Measurements from ENCODE around the gene ATXN2L.
"Not testable (repeated sequence)": the region's sequence is repeated elsewhere in the genome, so short reads cannot be mapped to it uniquely, and the experiment has no call there.

The ATXN2L gene, protein sequence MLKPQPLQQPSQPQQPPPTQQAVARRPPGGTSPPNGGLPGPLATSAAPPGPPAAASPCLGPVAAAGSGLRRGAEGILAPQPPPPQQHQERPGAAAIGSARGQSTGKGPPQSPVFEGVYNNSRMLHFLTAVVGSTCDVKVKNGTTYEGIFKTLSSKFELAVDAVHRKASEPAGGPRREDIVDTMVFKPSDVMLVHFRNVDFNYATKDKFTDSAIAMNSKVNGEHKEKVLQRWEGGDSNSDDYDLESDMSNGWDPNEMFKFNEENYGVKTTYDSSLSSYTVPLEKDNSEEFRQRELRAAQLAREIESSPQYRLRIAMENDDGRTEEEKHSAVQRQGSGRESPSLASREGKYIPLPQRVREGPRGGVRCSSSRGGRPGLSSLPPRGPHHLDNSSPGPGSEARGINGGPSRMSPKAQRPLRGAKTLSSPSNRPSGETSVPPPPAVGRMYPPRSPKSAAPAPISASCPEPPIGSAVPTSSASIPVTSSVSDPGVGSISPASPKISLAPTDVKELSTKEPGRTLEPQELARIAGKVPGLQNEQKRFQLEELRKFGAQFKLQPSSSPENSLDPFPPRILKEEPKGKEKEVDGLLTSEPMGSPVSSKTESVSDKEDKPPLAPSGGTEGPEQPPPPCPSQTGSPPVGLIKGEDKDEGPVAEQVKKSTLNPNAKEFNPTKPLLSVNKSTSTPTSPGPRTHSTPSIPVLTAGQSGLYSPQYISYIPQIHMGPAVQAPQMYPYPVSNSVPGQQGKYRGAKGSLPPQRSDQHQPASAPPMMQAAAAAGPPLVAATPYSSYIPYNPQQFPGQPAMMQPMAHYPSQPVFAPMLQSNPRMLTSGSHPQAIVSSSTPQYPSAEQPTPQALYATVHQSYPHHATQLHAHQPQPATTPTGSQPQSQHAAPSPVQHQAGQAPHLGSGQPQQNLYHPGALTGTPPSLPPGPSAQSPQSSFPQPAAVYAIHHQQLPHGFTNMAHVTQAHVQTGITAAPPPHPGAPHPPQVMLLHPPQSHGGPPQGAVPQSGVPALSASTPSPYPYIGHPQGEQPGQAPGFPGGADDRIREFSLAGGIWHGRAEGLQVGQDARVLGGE

DNA sequence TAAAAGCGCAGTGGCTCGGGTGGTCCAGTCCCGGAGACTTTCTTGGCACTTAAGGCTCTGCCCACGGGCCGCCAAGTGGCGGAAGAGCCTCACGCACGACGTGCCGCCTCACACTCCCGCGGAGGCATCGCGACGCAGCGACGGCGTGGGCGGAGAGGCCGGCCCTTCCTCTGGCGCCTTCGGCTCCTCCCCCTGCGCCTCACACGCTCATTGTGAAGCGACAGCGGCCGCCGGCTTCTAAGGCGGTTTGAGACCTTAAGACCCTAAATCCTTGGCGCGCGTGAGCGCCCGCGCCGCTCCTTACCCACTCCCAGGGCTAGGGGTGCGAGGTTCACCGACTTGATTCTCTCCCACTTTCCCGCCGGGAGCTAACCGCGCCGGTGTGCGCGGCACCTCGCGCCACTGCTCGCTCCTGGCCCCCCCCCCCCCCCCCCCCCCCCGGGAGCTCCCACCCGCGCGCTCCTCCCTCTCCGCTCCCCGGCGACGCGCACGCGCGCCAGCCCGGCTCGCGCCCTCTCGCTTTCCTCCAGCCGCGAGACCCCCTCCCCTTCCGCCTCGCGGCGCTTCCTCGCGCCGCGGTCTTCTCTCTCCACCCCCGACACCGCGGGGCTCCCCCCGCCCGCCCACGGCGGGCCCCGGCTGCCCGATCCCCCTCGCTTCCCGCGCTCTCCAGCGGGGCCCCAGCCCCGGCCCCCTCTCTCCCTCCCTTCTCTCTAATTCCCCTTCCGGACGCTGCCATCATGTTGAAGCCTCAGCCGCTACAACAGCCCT lies at the start of gene ATXN2L:
Gene ATXN2L (plus strand): TSS at position 480 of the 771 bp plus-strand sequence. CDS start 261 bp downstream, at position 741.
- peak within 1 kb of the TSS; percentile 93 for H3K4me3 ChIP-seq (ENCODE audit: low read length)
- DNase-seq (ENCODE audit: low read depth) = peak; percentile 88
- TF ChIP-seq CTCF (conservative IDR thresholded peaks at IDR 0.05; ENCODE audit: low read depth, low read length) = no peak

- DNase-seq (ENCODE audit: low read depth); H3K4me3 ChIP-seq (ENCODE audit: low read length): not testable (repeated sequence)
Measured at GRCh38 chr16:28781697-28782096, 41.1 kb upstream of the ATXN2L start.

- not testable (repeated sequence) for DNase-seq (ENCODE audit: low read depth); H3K4me3 ChIP-seq (ENCODE audit: low read length)
Measured at GRCh38 chr16:28782357-28782756, 40.4 kb upstream of the ATXN2L start.

DNA sequence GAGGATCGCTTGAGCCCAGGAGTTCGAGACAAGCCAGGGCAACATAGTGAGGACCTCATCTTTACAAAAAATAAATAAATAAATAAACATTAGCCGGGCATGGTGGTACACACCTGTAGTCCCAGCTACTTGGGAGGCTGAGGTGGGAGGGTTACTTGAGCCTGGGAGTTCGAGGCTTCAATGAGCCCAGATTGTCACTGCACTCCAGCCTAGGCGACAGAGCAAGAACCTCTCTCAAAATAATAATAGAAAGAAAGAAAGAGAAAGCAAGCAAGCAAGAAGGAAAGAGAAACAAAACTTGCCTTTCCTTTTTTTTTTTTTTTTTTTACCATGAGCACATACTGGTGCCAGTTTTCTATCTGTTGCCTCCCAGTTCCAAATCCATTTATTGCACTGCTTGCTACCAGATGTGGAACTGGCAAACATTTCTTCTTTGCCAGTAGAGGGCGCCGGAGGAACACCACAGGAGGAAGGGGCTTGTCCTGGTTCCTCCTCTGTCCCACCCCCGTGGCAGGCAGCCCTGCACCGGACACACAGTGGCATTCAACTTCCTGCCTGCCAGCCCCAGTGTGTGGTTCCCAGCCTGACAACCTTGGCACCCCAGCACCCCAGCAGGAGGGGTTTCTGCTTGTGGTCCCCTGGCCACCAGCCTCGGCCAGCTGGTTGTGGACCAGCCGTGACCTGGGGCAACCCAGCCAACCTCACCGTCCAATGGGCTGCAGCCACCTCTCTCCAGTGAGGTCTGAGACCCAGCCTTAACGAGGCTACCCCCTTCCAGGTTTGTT lies 20.4 kb upstream of the ATXN2L start:
- DNase-seq (ENCODE audit: low read depth); H3K4me3 ChIP-seq (ENCODE audit: low read length): not testable (repeated sequence)

GRCh38 chr16:28807445-28808120 lies 15.2 kb upstream of the ATXN2L start:
- H3K4me3 ChIP-seq (ENCODE audit: low read length); DNase-seq (ENCODE audit: low read depth): not testable (repeated sequence)

DNA sequence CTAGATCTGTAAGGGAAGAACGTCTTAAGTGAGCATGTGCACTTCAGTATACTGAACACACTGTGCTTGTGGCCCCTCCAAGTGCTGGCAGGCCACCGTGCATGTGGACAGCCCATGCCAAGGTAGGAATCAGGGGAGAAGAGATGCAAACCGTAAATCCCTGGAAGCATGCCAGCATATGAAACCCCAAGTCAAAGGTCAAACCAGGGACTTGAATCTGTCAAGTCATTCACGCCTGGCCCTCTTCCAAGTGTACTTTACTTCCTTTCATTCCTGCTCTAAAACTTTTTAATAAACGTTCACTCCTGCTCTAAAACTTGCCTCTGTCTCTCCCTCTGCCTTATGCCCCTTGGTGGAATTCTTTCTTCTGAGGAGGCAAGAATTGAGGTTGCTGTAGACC lies 2.8 kb upstream of the ATXN2L start:
- no peak overlapping the region for H3K4me3 ChIP-seq (ENCODE audit: low read length)
- no peak for DNase-seq (ENCODE audit: low read depth)
- TF ChIP-seq CTCF (conservative IDR thresholded peaks at IDR 0.05; ENCODE audit: low read depth, low read length) = no peak

DNA sequence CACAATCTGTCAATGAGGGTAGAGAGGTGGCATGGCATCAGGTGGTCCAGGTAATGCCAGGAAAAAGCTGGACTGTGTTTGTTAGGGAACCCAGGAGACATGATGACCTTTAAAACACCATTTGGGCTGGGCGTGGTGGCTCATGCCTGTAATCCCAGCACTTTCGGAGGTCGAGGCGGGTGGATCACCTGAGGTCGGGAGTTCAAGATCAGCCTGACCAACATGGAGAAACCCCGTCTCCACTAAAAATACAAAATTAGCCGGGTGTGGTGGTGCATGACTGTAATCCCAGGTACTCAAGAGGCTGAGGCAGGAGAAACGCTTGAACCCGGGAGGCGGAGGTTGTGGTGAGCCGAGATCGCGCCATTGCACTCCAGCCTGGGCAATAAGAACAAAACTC lies 2.3 kb upstream of the ATXN2L start:
- H3K4me3 ChIP-seq (ENCODE audit: low read length) = not testable (repeated sequence)

GRCh38 chr16:28821874-28822519 lies 802 bp upstream of the ATXN2L start:
- no peak for DNase-seq (ENCODE audit: low read depth)
- no peak for TF ChIP-seq CTCF (conservative IDR thresholded peaks at IDR 0.05; ENCODE audit: low read depth, low read length)

More for the DNA sequence above, 2.3 kb upstream of the ATXN2L start:
- not testable (repeated sequence) for DNase-seq (ENCODE audit: low read depth)

More at GRCh38 chr16:28821874-28822519, 802 bp upstream of the ATXN2L start:
- H3K4me3 ChIP-seq (ENCODE audit: low read length) = peak overlapping the region; percentile 93
